Endothelial cell of umbilical vein (primary cell): ENCODE measurements around the gene MRTO4.

Experiments used
- EZH2 ChIP-seq: IDR thresholded peaks from 2 replicates; pipeline ENCODE4 v1.6.1; 2012; ENCODE audit warnings: borderline replicate concordance, low read depth, mild to moderate bottlenecking, moderate library complexity, low read length, inconsistent platforms; ENCODE audit not compliant: severe bottlenecking
- FOS ChIP-seq: IDR thresholded peaks from 2 replicates; pipeline ENCODE4 v1.6.1; 2011; ENCODE audit warnings: mild to moderate bottlenecking, low read length, moderate library complexity, borderline replicate concordance; ENCODE audit not compliant: insufficient read depth
- GATA2 ChIP-seq: IDR thresholded peaks from 2 replicates; pipeline ENCODE4 v1.7.0; 2011; ENCODE audit warnings: low read depth, mild to moderate bottlenecking, moderate library complexity, mixed read lengths, low read length; ENCODE audit not compliant: insufficient read length, insufficient read depth
- JUN ChIP-seq: IDR thresholded peaks from 2 replicates; pipeline ENCODE4 v1.6.1; 2011; ENCODE audit warnings: borderline replicate concordance, low read depth; ENCODE audit not compliant: insufficient read length, insufficient read depth
- MYC ChIP-seq: IDR thresholded peaks from one replicate; pipeline ENCODE4 v1.6.1; 2011; ENCODE audit warnings: mild to moderate bottlenecking, low read depth, low read length
- POLR2A ChIP-seq: IDR thresholded peaks from 2 replicates; pipeline ENCODE4 v1.6.1; 2012; ENCODE audit warnings: low read depth, mild to moderate bottlenecking, control low read depth, low read length
- POLR2AphosphoS5 ChIP-seq: IDR thresholded peaks from 2 replicates; pipeline ENCODE4 v1.6.1; 2012; ENCODE audit warnings: low read depth, mild to moderate bottlenecking, control low read depth, low read length, moderate library complexity; ENCODE audit not compliant: insufficient read depth
- TF ChIP-seq, protein P1 (sequence below), 2 donors: IDR thresholded peaks; 1 replicate in 1 of 2; 2 replicates in 1 of 2; pipeline ENCODE4 v1.5.1; 2011; ENCODE audit warnings: low read length in 2 of 2, mild to moderate bottlenecking in 2 of 2, moderate library complexity in 2 of 2, control low read depth in 1 of 2, inconsistent platforms in 1 of 2, low read depth in 1 of 2; ENCODE audit not compliant: insufficient read depth in 1 of 2; ENCODE audit errors: extremely low read depth in 1 of 2
- TF ChIP-seq, protein P2 (sequence below): IDR thresholded peaks from 2 replicates; pipeline ENCODE4 v1.6.1; 2011; ENCODE audit not compliant: insufficient read depth, insufficient read length

DNA sequence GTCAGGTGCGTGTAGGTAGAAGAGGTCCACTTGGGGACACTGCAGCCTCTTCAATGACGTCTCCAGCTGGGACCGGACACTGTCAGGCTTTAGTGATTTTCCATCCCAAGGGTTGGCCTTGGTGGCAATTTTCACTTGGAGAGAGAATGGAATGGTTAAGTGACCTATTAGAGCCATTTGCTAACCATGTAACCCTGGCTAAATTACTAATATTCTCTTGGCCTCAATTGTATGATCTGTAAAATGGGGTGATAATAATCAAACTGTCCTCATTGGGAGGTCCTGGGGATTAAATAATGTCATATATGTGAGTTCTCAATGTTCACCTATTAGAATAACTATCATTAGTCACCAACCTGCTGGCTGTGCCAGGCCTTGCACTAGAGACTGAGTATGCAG lies 56.9 kb downstream of the MRTO4 start:
- TF ChIP-seq, protein P1, sequence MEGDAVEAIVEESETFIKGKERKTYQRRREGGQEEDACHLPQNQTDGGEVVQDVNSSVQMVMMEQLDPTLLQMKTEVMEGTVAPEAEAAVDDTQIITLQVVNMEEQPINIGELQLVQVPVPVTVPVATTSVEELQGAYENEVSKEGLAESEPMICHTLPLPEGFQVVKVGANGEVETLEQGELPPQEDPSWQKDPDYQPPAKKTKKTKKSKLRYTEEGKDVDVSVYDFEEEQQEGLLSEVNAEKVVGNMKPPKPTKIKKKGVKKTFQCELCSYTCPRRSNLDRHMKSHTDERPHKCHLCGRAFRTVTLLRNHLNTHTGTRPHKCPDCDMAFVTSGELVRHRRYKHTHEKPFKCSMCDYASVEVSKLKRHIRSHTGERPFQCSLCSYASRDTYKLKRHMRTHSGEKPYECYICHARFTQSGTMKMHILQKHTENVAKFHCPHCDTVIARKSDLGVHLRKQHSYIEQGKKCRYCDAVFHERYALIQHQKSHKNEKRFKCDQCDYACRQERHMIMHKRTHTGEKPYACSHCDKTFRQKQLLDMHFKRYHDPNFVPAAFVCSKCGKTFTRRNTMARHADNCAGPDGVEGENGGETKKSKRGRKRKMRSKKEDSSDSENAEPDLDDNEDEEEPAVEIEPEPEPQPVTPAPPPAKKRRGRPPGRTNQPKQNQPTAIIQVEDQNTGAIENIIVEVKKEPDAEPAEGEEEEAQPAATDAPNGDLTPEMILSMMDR (IDR thresholded peaks at IDR 0.05; ENCODE audit: extremely low read depth in 1 of 2, insufficient read depth in 1 of 2, low read depth in 1 of 2, low read length in 2 of 2), result no peak
- TF ChIP-seq, protein P2, sequence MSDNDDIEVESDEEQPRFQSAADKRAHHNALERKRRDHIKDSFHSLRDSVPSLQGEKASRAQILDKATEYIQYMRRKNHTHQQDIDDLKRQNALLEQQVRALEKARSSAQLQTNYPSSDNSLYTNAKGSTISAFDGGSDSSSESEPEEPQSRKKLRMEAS, result no peak
- TF ChIP-seq POLR2AphosphoS5 (no peak), FOS (no peak), EZH2 (no peak), JUN (no peak), POLR2A (no peak), MYC (no peak), GATA2 (no peak)
